Right kidney (tissue), 1 donor: ENCODE results near the gene SPAG8.

ENCODE experiments used
- DNase-seq: peaks from one replicate; pipeline ENCODE4 v3.0.0-alpha.2; 2016

Gene SPAG8

GRCh38 chr9:35774907-35775635 is 37.0 kb downstream of the SPAG8 start:
- no peak for DNase-seq

GRCh38 chr9:35771943-35772342 is 40.1 kb downstream of the SPAG8 start:
- no peak for DNase-seq

- DNase-seq: no peak
These were observed 40.5 kb downstream of the SPAG8 start for GRCh38 chr9:35771534-35771933.

- no peak for DNase-seq
These were observed 41.0 kb downstream of the SPAG8 start for GRCh38 chr9:35771075-35771433.

- DNase-seq: no peak
These were observed 42.3 kb downstream of the SPAG8 start for GRCh38 chr9:35769763-35770162.

GRCh38 chr9:35767458-35767857 is 44.6 kb downstream of the SPAG8 start:
- DNase-seq: no peak

- DNase-seq: no peak
These were observed 45.1 kb downstream of the SPAG8 start for GRCh38 chr9:35766997-35767396.

- DNase-seq: no peak
These were observed 48.3 kb downstream of the SPAG8 start for GRCh38 chr9:35763803-35764202.

GRCh38 chr9:35763181-35763580 is 48.9 kb downstream of the SPAG8 start:
- DNase-seq: no peak

GRCh38 chr9:35760651-35761050 is 51.4 kb downstream of the SPAG8 start:
- DNase-seq: no peak

- DNase-seq: no peak
These were observed 52.3 kb downstream of the SPAG8 start for GRCh38 chr9:35759795-35760194.
